GM21528 (cell line): ENCODE data around the gene GAGE12F.
"Not testable (repeated sequence)": the region's sequence is repeated elsewhere in the genome, so short reads cannot be mapped to it uniquely, and the experiment has no call there.

Experiments used
- ATAC-seq: cut with Tn5 transposase; IDR thresholded peaks from one replicate; pipeline ENCODE4 v1.9.1; 2021; ENCODE audit warnings: mild to moderate bottlenecking, moderate library complexity; ENCODE audit not compliant: unreplicated experiment, low FRiP score

GAGE12F gene, protein sequence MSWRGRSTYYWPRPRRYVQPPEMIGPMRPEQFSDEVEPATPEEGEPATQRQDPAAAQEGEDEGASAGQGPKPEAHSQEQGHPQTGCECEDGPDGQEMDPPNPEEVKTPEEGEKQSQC

GRCh38 chrX:49560542-49560941, at the start of gene GAGE12F:
GAGE12F (plus strand) TSS chrX:49560842; CDS start chrX:49561997, 1,155 bp downstream.
- not testable (repeated sequence) for ATAC-seq

DNA sequence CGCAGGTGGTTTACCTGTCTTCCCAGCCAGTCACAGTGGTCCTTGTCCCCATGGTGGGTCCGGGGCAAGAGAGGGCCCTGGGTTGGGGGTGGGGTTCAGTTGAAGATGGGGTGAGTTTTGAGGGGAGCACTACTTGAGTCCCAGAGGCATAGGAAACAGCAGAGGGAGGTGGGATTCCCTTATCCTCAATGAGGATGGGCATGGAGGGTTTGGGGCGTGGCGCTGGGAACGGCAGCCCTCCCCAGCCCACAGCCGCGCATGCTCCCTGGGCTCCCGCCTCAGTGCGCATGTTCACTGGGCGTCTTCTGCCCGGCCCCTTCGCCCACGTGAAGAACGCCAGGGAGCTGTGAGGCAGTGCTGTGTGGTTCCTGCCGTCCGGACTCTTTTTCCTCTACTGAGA, 28.8 kb upstream of the GAGE12F start, which contains the start of gene GAGE12C:
GAGE12C (plus strand) TSS at position 301 of the 400 bp plus-strand sequence. CDS start 1,155 bp downstream, outside the sequence.
- not testable (repeated sequence) for ATAC-seq

DNA sequence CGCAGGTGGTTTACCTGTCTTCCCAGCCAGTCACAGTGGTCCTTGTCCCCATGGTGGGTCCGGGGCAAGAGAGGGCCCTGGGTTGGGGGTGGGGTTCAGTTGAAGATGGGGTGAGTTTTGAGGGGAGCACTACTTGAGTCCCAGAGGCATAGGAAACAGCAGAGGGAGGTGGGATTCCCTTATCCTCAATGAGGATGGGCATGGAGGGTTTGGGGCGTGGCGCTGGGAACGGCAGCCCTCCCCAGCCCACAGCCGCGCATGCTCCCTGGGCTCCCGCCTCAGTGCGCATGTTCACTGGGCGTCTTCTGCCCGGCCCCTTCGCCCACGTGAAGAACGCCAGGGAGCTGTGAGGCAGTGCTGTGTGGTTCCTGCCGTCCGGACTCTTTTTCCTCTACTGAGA, 19.2 kb upstream of the GAGE12F start, which contains the start of gene GAGE12D:
GAGE12D (plus strand) TSS at position 301 of the 400 bp plus-strand sequence. CDS start 1,155 bp downstream, outside the sequence.
- ATAC-seq, result not testable (repeated sequence)

DNA sequence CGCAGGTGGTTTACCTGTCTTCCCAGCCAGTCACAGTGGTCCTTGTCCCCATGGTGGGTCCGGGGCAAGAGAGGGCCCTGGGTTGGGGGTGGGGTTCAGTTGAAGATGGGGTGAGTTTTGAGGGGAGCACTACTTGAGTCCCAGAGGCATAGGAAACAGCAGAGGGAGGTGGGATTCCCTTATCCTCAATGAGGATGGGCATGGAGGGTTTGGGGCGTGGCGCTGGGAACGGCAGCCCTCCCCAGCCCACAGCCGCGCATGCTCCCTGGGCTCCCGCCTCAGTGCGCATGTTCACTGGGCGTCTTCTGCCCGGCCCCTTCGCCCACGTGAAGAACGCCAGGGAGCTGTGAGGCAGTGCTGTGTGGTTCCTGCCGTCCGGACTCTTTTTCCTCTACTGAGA, 9.7 kb upstream of the GAGE12F start, which contains the start of gene GAGE12E:
GAGE12E (plus strand) TSS at position 301 of the 400 bp plus-strand sequence. CDS start 1,155 bp downstream, outside the sequence.
- not testable (repeated sequence) for ATAC-seq

DNA sequence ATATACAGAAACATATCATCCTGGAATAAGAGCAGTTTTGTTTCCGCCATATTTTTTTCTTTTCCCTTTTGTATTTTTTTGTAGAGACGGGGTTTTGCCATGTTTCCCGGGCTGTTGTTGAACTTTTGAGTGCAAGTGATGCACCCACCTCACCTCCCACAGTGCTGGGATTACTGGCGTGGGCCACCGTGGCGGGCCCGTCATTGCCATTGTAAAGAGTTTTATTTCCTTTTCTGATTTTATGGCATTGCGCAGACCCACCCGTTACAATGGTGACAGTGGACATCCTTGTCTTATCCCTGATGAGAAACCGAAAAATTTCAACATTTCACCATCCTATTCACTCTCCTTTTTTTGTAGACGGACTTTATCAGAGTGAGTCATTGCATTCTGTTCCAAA, 8.1 kb downstream of the GAGE12F start:
- not testable (repeated sequence) for ATAC-seq

- not testable (repeated sequence) for ATAC-seq
Measured at GRCh38 chrX:49569152-49569551, 8.5 kb downstream of the GAGE12F start.

DNA sequence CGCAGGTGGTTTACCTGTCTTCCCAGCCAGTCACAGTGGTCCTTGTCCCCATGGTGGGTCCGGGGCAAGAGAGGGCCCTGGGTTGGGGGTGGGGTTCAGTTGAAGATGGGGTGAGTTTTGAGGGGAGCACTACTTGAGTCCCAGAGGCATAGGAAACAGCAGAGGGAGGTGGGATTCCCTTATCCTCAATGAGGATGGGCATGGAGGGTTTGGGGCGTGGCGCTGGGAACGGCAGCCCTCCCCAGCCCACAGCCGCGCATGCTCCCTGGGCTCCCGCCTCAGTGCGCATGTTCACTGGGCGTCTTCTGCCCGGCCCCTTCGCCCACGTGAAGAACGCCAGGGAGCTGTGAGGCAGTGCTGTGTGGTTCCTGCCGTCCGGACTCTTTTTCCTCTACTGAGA, 9.5 kb downstream of the GAGE12F start, which contains the start of gene GAGE12G:
GAGE12G (plus strand) TSS at position 301 of the 400 bp plus-strand sequence. CDS start 1,155 bp downstream, outside the sequence.
- ATAC-seq, result not testable (repeated sequence)

- ATAC-seq, result not testable (repeated sequence)
Measured at GRCh38 chrX:49579649-49580048, 19.0 kb downstream of the GAGE12F start, which contains the start of gene GAGE12H. GAGE12H (plus strand) TSS chrX:49579949; CDS start chrX:49581104, 1,155 bp downstream.

DNA sequence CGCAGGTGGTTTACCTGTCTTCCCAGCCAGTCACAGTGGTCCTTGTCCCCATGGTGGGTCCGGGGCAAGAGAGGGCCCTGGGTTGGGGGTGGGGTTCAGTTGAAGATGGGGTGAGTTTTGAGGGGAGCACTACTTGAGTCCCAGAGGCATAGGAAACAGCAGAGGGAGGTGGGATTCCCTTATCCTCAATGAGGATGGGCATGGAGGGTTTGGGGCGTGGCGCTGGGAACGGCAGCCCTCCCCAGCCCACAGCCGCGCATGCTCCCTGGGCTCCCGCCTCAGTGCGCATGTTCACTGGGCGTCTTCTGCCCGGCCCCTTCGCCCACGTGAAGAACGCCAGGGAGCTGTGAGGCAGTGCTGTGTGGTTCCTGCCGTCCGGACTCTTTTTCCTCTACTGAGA, 28.6 kb downstream of the GAGE12F start, which contains the start of gene GAGE2A:
GAGE2A (plus strand) TSS at position 301 of the 400 bp plus-strand sequence. CDS start 1,155 bp downstream, outside the sequence.
- ATAC-seq, result not testable (repeated sequence)

- ATAC-seq, result not testable (repeated sequence)
Measured at GRCh38 chrX:49589769-49590478, 29.3 kb downstream of the GAGE12F start.

DNA sequence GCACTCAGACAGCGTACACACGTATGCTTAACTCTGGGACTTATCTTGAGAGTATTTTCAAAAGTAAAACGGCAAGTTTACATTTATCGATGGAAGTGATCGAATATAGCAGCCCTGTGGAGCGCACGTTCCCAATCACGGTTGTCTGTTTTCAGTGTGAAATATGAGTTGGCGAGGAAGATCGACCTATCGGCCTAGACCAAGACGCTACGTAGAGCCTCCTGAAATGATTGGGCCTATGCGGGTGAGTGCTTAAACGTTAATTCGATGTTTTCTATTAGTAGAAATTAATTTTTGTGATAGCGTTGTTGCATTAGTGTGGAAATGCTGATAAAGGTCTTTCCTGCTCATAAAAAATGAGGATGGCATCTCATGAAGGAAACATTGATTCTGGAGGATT, 29.8 kb downstream of the GAGE12F start:
- not testable (repeated sequence) for ATAC-seq

- not testable (repeated sequence) for ATAC-seq
Measured at GRCh38 chrX:49598720-49599119, 38.1 kb downstream of the GAGE12F start, which contains the start of gene GAGE1. GAGE1 (plus strand) TSS chrX:49599020; CDS start chrX:49600175, 1,155 bp downstream.

- ATAC-seq, result no peak
Measured at GRCh38 chrX:49610718-49611310, 50.2 kb downstream of the GAGE12F start.
